Amniotic stem cell (primary cell): ENCODE data around the gene PCDHGA7.
"Not testable (repeated sequence)": the region's sequence is repeated elsewhere in the genome, so short reads cannot be mapped to it uniquely, and the experiment has no call there.

Source experiments
- DNase-seq: peaks from one replicate; lab custom pipeline; 2025; lab: John Stamatoyannopoulos, UW

PCDHGA7 gene

GRCh38 chr5:141398608-141399007, 16.1 kb downstream of the PCDHGA7 start:
- no peak for DNase-seq

- no peak for DNase-seq
Observed at GRCh38 chr5:141399555-141400258, 17.2 kb downstream of the PCDHGA7 start.

- no peak for DNase-seq
Observed at GRCh38 chr5:141402553-141403243, 20.2 kb downstream of the PCDHGA7 start, which contains the start of gene PCDHGA9. PCDHGA9 (plus strand) TSS chr5:141402778; CDS start chr5:141402953, 175 bp downstream.

GRCh38 chr5:141403387-141403786, 20.8 kb downstream of the PCDHGA7 start:
- DNase-seq = no peak

- not testable (repeated sequence) for DNase-seq
Observed at GRCh38 chr5:141407790-141408505, 25.4 kb downstream of the PCDHGA7 start, which contains the start of gene PCDHGB6. PCDHGB6 (plus strand) TSS chr5:141408021; CDS start chr5:141408203, 182 bp downstream.

- DNase-seq = no peak
Observed at GRCh38 chr5:141409598-141410306, 27.2 kb downstream of the PCDHGA7 start.

GRCh38 chr5:141411575-141411974, 29.0 kb downstream of the PCDHGA7 start:
- DNase-seq = no peak

- peak; percentile 93 for DNase-seq
Observed at GRCh38 chr5:141412854-141413539, 30.5 kb downstream of the PCDHGA7 start, which contains the start of gene PCDHGA10. PCDHGA10 (plus strand) TSS chr5:141412987; CDS start chr5:141413176, 189 bp downstream.

- DNase-seq = no peak
Observed at GRCh38 chr5:141413540-141414069, 31.1 kb downstream of the PCDHGA7 start.

- DNase-seq = not testable (repeated sequence)
Observed at GRCh38 chr5:141414548-141415274, 32.2 kb downstream of the PCDHGA7 start.

GRCh38 chr5:141415275-141415618, 32.7 kb downstream of the PCDHGA7 start:
- DNase-seq = not testable (repeated sequence)

GRCh38 chr5:141417494-141418172, 35.1 kb downstream of the PCDHGA7 start, which contains the start of gene PCDHGB7:
PCDHGB7 (plus strand) TSS chr5:141417677; CDS start chr5:141417860, 183 bp downstream.
- DNase-seq = peak; percentile 19

- no peak for DNase-seq
Observed at GRCh38 chr5:141419074-141419880, 36.7 kb downstream of the PCDHGA7 start.

GRCh38 chr5:141420855-141421488, 38.4 kb downstream of the PCDHGA7 start, which contains the start of gene PCDHGA11:
PCDHGA11 (plus strand) TSS chr5:141421051; CDS start chr5:141421228, 177 bp downstream.
- no peak for DNase-seq

GRCh38 chr5:141421489-141421855, 38.9 kb downstream of the PCDHGA7 start:
- DNase-seq = no peak

- DNase-seq = no peak
Observed at GRCh38 chr5:141422742-141423291, 40.3 kb downstream of the PCDHGA7 start.

GRCh38 chr5:141427783-141428426, 45.4 kb downstream of the PCDHGA7 start:
- no peak for DNase-seq
